ENCODE measurements around the gene TICRR.

- TF ChIP-seq, protein P1, sequence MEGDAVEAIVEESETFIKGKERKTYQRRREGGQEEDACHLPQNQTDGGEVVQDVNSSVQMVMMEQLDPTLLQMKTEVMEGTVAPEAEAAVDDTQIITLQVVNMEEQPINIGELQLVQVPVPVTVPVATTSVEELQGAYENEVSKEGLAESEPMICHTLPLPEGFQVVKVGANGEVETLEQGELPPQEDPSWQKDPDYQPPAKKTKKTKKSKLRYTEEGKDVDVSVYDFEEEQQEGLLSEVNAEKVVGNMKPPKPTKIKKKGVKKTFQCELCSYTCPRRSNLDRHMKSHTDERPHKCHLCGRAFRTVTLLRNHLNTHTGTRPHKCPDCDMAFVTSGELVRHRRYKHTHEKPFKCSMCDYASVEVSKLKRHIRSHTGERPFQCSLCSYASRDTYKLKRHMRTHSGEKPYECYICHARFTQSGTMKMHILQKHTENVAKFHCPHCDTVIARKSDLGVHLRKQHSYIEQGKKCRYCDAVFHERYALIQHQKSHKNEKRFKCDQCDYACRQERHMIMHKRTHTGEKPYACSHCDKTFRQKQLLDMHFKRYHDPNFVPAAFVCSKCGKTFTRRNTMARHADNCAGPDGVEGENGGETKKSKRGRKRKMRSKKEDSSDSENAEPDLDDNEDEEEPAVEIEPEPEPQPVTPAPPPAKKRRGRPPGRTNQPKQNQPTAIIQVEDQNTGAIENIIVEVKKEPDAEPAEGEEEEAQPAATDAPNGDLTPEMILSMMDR (IDR thresholded peaks at IDR 0.05) = no peak
- TF ChIP-seq POLR2A (IDR thresholded peaks at IDR 0.05) (no peak), POLR2AphosphoS5 (IDR thresholded peaks at IDR 0.05) (no peak)
Observed at GRCh38 chr15:89664441-89665350, 89.4 kb downstream of the TICRR start.
